ENCODE data around the gene KRTAP5-10.
A peak's percentile ranks its signal among the peaks of the same experiment; 100 is the strongest.
"Not testable (repeated sequence)": the region's sequence is repeated elsewhere in the genome, so short reads cannot be mapped to it uniquely, and the experiment has no call there.

The KRTAP5-10 gene

GRCh38 chr11:71581826-71582225, 16.5 kb downstream of the KRTAP5-10 start:
- Histone ChIP-seq H3K4me1 (peaks cover 32% of the 10 kb centered on the region), H4K20me1 (no peaks in the 10 kb centered on the region), H3K27ac (no peak overlapping the region), H3K4me3 (no peak overlapping the region), H3K9ac (no peak overlapping the region), H3K4me2 (no peak overlapping the region; the same call in 1 of the 2 replicates), H3K36me3 (no peaks in the 10 kb centered on the region), H3K27me3 (no peaks in the 10 kb centered on the region), H3K9me3 (no peaks in the 10 kb centered on the region)
- no peak for TF ChIP-seq Cebpa-rat (IDR thresholded peaks at IDR 0.05)

GRCh38 chr11:71582309-71582895, 17.0 kb downstream of the KRTAP5-10 start, which contains the start of gene KRTAP5-11:
Gene KRTAP5-11, minus strand, starts transcription at chr11:71582875. Its CDS starts 38 bp downstream, at chr11:71582837.
- Histone ChIP-seq H3K27me3 (no peaks in the 10 kb centered on the region), H3K4me3 (no peak within 1 kb of the TSS), H3K4me1 (peaks cover 32% of the 10 kb centered on the region), H3K9me3 (no peaks in the 10 kb centered on the region), H4K20me1 (no peaks in the 10 kb centered on the region), H3K9ac (no peak within 1 kb of the TSS), H3K36me3 (no peaks in the 10 kb centered on the region), H3K27ac (no peak within 1 kb of the TSS), H3K4me2 (peak within 1 kb of the TSS; percentile 19; the same call in 1 of the 2 replicates)
- no peak for TF ChIP-seq Cebpa-rat (IDR thresholded peaks at IDR 0.05)

GRCh38 chr11:71582969-71583368, 17.6 kb downstream of the KRTAP5-10 start:
- H4K20me1 ChIP-seq, H3K9ac ChIP-seq, H3K9me3 ChIP-seq, H3K27me3 ChIP-seq, H3K4me3 ChIP-seq, H3K36me3 ChIP-seq, H3K27ac ChIP-seq: not testable (repeated sequence)
- H3K4me1 ChIP-seq = peaks cover 32% of the 10 kb centered on the region
- peak overlapping the region; percentile 19; the same call in 1 of the 2 replicates for H3K4me2 ChIP-seq

- H3K4me1 ChIP-seq = peaks cover 18% of the 10 kb centered on the region
- not testable (repeated sequence) for H3K4me2 ChIP-seq, H3K9ac ChIP-seq, H3K27ac ChIP-seq, H4K20me1 ChIP-seq, H3K4me3 ChIP-seq, H3K36me3 ChIP-seq, H3K9me3 ChIP-seq, H3K27me3 ChIP-seq
Observed at GRCh38 chr11:71585673-71586072, 20.3 kb downstream of the KRTAP5-10 start.

GRCh38 chr11:71588314-71588713, 23.0 kb downstream of the KRTAP5-10 start:
- not testable (repeated sequence) for H3K4me1 ChIP-seq, H3K27me3 ChIP-seq, H3K9me3 ChIP-seq, H3K4me2 ChIP-seq, H3K27ac ChIP-seq, H3K36me3 ChIP-seq, H3K9ac ChIP-seq, H4K20me1 ChIP-seq, H3K4me3 ChIP-seq

GRCh38 chr11:71588822-71589545, 23.6 kb downstream of the KRTAP5-10 start:
- H3K9ac ChIP-seq, H3K4me3 ChIP-seq, H3K36me3 ChIP-seq, H3K27ac ChIP-seq, H3K9me3 ChIP-seq, H4K20me1 ChIP-seq, H3K4me2 ChIP-seq, H3K4me1 ChIP-seq, H3K27me3 ChIP-seq: not testable (repeated sequence)

- not testable (repeated sequence) for H3K9me3 ChIP-seq, H4K20me1 ChIP-seq
Observed at GRCh38 chr11:71589546-71589920, 24.2 kb downstream of the KRTAP5-10 start.

GRCh38 chr11:71603221-71603620, 37.9 kb downstream of the KRTAP5-10 start:
- not testable (repeated sequence) for H3K4me2 ChIP-seq, H3K27ac ChIP-seq, H3K9me3 ChIP-seq, H3K4me1 ChIP-seq, H3K27me3 ChIP-seq, H3K4me3 ChIP-seq, H4K20me1 ChIP-seq, H3K9ac ChIP-seq, H3K36me3 ChIP-seq

More at GRCh38 chr11:71589546-71589920, 24.2 kb downstream of the KRTAP5-10 start:
- not testable (repeated sequence) for H3K4me3 ChIP-seq, H3K27ac ChIP-seq, H3K4me1 ChIP-seq, H3K27me3 ChIP-seq, H3K4me2 ChIP-seq, H3K9ac ChIP-seq, H3K36me3 ChIP-seq

- not testable (repeated sequence) for H3K27me3 ChIP-seq, H3K9ac ChIP-seq, H3K36me3 ChIP-seq, H4K20me1 ChIP-seq, H3K4me1 ChIP-seq, H3K4me2 ChIP-seq, H3K27ac ChIP-seq, H3K4me3 ChIP-seq, H3K9me3 ChIP-seq
Observed at GRCh38 chr11:71604798-71605488, 39.6 kb downstream of the KRTAP5-10 start.

- H3K4me2 ChIP-seq = not testable (repeated sequence)
Observed at GRCh38 chr11:71606853-71607519, 41.6 kb downstream of the KRTAP5-10 start.

GRCh38 chr11:71607520-71608216, 42.3 kb downstream of the KRTAP5-10 start:
- H3K9ac ChIP-seq, H3K4me3 ChIP-seq, H3K36me3 ChIP-seq, H4K20me1 ChIP-seq, H3K4me2 ChIP-seq, H3K9me3 ChIP-seq, H3K27me3 ChIP-seq, H3K27ac ChIP-seq, H3K4me1 ChIP-seq: not testable (repeated sequence)

More at GRCh38 chr11:71606853-71607519, 41.6 kb downstream of the KRTAP5-10 start:
- H4K20me1 ChIP-seq, H3K9me3 ChIP-seq, H3K27ac ChIP-seq, H3K4me1 ChIP-seq, H3K9ac ChIP-seq, H3K4me3 ChIP-seq, H3K36me3 ChIP-seq, H3K27me3 ChIP-seq: not testable (repeated sequence)

GRCh38 chr11:71608272-71608671, 42.9 kb downstream of the KRTAP5-10 start:
- not testable (repeated sequence) for H3K4me3 ChIP-seq, H3K27ac ChIP-seq, H3K4me1 ChIP-seq, H3K9ac ChIP-seq, H3K4me2 ChIP-seq, H3K36me3 ChIP-seq, H3K27me3 ChIP-seq, H4K20me1 ChIP-seq, H3K9me3 ChIP-seq

GRCh38 chr11:71611218-71611910, 46.0 kb downstream of the KRTAP5-10 start:
- not testable (repeated sequence) for H3K4me2 ChIP-seq, H3K36me3 ChIP-seq, H3K27me3 ChIP-seq, H3K9me3 ChIP-seq, H3K4me3 ChIP-seq, H3K27ac ChIP-seq, H3K9ac ChIP-seq, H3K4me1 ChIP-seq, H4K20me1 ChIP-seq

Data from BLaER1 (cell line).